Endothelial cell of umbilical vein (primary cell): Measurements from ENCODE around the gene RNF111.

ENCODE experiments used
- EZH2 ChIP-seq: IDR thresholded peaks from 2 replicates; pipeline ENCODE4 v1.6.1; 2012; ENCODE audit warnings: borderline replicate concordance, low read depth, mild to moderate bottlenecking, moderate library complexity, low read length, inconsistent platforms; ENCODE audit not compliant: severe bottlenecking
- POLR2A ChIP-seq: IDR thresholded peaks from 2 replicates; pipeline ENCODE4 v1.6.1; 2012; ENCODE audit warnings: low read depth, mild to moderate bottlenecking, control low read depth, low read length
- POLR2AphosphoS5 ChIP-seq: IDR thresholded peaks from 2 replicates; pipeline ENCODE4 v1.6.1; 2012; ENCODE audit warnings: low read depth, mild to moderate bottlenecking, control low read depth, low read length, moderate library complexity; ENCODE audit not compliant: insufficient read depth
- TF ChIP-seq, protein P1 (sequence below), 2 donors: IDR thresholded peaks; 1 replicate in 1 of 2; 2 replicates in 1 of 2; pipeline ENCODE4 v1.5.1; 2011; ENCODE audit warnings: low read length in 2 of 2, mild to moderate bottlenecking in 2 of 2, moderate library complexity in 2 of 2, control low read depth in 1 of 2, inconsistent platforms in 1 of 2, low read depth in 1 of 2; ENCODE audit not compliant: insufficient read depth in 1 of 2; ENCODE audit errors: extremely low read depth in 1 of 2
- TF ChIP-seq, protein P2 (sequence below): IDR thresholded peaks from 2 replicates; pipeline ENCODE4 v1.6.1; 2011; ENCODE audit not compliant: insufficient read depth, insufficient read length

DNA sequence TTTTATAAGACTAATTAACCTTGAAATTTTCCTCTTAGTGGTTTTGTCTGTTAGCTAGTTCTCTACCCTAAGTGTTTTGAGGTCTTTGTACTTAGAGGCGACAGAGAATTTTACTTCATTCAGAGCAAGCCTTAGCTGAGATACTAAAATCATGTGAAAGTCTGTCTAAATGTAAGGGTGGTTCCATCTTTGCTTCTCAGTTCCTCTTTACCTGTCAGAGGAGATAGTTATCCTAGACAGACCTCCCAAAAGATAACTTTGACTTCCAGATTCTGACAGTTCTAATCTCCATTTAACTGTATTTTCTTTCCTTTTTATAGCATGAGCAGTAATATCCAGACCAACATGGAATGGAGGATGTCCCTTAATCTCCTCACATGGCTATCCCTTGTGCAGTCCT, 34.7 kb downstream of the RNF111 start:
- TF ChIP-seq, protein P1, sequence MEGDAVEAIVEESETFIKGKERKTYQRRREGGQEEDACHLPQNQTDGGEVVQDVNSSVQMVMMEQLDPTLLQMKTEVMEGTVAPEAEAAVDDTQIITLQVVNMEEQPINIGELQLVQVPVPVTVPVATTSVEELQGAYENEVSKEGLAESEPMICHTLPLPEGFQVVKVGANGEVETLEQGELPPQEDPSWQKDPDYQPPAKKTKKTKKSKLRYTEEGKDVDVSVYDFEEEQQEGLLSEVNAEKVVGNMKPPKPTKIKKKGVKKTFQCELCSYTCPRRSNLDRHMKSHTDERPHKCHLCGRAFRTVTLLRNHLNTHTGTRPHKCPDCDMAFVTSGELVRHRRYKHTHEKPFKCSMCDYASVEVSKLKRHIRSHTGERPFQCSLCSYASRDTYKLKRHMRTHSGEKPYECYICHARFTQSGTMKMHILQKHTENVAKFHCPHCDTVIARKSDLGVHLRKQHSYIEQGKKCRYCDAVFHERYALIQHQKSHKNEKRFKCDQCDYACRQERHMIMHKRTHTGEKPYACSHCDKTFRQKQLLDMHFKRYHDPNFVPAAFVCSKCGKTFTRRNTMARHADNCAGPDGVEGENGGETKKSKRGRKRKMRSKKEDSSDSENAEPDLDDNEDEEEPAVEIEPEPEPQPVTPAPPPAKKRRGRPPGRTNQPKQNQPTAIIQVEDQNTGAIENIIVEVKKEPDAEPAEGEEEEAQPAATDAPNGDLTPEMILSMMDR (IDR thresholded peaks at IDR 0.05; ENCODE audit: extremely low read depth in 1 of 2, insufficient read depth in 1 of 2, low read depth in 1 of 2, low read length in 2 of 2): no peak
- TF ChIP-seq EZH2 (no peak), POLR2AphosphoS5 (no peak), POLR2A (no peak)
- TF ChIP-seq, protein P2, sequence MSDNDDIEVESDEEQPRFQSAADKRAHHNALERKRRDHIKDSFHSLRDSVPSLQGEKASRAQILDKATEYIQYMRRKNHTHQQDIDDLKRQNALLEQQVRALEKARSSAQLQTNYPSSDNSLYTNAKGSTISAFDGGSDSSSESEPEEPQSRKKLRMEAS: no peak
